Measurements from ENCODE around the gene WNK3.

WNK3 gene

DNA sequence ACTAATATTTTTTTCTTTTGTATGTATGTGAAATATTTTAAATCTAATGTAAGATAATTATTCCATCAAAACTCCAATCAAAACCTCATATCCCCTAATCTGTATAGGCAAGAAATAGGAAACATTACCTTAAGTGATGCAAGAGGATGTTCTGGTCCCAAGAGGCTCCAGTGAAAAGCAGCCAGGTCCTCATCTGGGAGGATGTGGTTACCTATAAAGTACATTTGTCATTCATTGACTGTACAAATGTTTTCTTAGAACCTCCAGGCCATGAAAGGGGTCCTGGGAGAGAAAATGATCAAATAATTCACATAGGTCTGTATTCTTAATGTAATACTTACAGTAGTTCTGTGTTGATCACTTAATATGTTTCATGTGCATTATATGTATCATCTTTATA, 200.3 kb downstream of the WNK3 start:
- no peak for DNase-seq

Data from activated naive CD4-positive, alpha-beta T cell treated with Interleukin-2 at 50 U/mL for 16 hours (primary cell).